Skin of body (tissue), 2 donors: ENCODE data around the gene SLC17A1. TPM values are rescaled to one million over a fixed set of nuclear protein-coding genes. Genes with fewer than 3 reads are reported as not detected.

ENCODE experiments used
- DNase-seq: peaks from one replicate; lab custom pipeline; 2025; lab: John Stamatoyannopoulos, UW
- total RNA-seq: library from RNA; depleted of rRNA; stranded (reverse); fragments of >200 nt; gene quantifications from one replicate; pipeline ENCODE4 v1.2.3, GENCODE V29; 2014

The SLC17A1 gene
- total RNA-seq = not detected

- no peak for DNase-seq
Measured at GRCh38 chr6:25831532-25832306, at the start of gene SLC17A1. Gene SLC17A1 (minus strand): TSS chr6:25832052. CDS start chr6:25830557, 1,495 bp downstream.

- DNase-seq = no peak
Measured at GRCh38 chr6:25880601-25881000, 48.7 kb upstream of the SLC17A1 start.

DNA sequence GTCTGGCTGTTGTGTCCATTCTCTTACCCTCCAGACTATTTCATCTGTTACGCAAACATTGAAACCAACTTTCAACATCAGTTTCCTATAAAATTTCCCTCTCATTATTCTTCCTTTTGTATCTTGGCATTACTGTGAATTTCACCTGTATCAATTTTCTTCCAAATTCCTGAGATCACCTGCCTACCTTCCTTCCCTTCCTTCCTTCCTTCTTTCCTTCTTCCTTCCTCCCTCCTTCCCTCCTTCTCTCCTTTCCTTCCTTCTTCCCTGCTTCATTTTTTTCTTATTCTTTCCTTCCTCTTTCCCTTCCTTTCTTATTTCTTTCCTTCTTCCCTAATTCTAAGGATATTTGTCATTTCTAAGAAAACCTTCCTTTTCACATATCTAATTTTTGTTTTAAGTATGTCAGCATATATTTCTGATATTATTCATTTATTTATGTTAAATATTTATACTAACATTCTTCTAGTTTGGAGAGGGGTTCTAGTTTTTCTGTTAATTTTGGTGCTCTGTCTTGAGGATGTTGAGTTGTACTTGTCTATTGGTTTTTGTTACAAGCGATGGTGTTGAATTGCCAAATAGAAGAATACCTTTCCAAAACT, 47.0 kb upstream of the SLC17A1 start:
- DNase-seq = no peak

GRCh38 chr6:25875926-25876602, 44.2 kb upstream of the SLC17A1 start:
- DNase-seq = no peak

GRCh38 chr6:25875563-25875905, 43.7 kb upstream of the SLC17A1 start:
- DNase-seq = no peak

- DNase-seq = no peak
Measured at GRCh38 chr6:25874822-25875562, 43.1 kb upstream of the SLC17A1 start.

DNA sequence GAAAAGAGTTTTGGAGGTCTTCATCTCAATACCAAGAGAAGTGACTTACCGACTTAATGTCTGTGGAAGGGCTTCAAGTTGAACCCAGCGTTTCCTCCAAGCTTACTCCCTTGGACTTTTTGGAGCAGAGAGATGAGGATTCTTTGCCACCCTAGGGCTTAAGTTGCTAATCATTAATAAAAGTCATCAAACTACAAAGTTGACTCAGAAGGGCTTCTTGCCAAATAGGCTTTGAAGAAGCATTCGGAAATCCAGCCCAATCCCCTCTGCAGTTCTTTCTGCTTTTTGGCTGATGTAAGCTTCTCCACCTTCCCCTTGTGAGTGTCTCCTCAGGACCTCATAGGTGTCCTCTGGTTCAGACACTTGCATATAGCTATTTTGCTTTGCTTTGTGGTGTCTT, 42.3 kb upstream of the SLC17A1 start, which contains the start of gene SLC17A3:
Gene SLC17A3 (minus strand): TSS at position 126 of the 400 bp plus-strand sequence. CDS start 5,856 bp downstream, outside the sequence.
- DNase-seq = no peak

- DNase-seq = no peak
Measured at GRCh38 chr6:25872814-25873213, 41.0 kb upstream of the SLC17A1 start.

- no peak for DNase-seq
Measured at GRCh38 chr6:25869840-25870239, 38.0 kb upstream of the SLC17A1 start.

DNA sequence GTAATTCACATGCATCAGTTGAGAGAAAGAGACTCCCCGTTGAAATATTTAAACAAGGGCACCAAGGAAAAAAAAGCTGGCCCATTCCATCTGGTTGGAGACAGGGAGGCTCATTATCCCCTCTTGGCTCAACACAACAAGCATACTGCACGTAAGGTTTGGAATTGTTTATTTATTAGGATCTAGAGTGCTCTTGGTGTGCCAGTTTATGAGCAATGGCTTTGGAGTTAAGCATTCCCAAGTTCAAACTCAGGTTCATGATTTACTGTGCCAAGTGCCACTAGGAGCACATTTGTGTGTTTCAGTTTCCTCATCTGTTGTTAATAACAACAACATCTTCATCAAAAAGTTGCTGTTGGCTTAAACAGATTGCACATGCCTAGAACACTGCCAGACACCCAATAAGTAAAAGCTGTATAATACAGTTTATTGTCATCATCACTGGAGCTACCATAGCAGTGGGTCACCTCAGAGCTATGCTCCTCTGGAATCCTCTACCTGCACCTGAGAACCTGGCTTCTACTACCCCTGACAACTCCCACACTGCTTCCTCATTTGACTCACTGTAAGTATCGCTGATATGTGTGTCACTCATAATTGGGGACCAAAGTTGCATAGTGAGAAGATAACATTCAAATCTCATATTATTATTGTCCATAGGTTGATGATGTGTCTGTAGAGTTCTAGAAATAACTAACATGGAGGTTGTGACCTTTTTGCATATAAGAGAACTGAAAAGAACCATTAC, 36.8 kb upstream of the SLC17A1 start:
- no peak for DNase-seq

- DNase-seq = no peak
Measured at GRCh38 chr6:25866011-25866410, 34.2 kb upstream of the SLC17A1 start.

DNA sequence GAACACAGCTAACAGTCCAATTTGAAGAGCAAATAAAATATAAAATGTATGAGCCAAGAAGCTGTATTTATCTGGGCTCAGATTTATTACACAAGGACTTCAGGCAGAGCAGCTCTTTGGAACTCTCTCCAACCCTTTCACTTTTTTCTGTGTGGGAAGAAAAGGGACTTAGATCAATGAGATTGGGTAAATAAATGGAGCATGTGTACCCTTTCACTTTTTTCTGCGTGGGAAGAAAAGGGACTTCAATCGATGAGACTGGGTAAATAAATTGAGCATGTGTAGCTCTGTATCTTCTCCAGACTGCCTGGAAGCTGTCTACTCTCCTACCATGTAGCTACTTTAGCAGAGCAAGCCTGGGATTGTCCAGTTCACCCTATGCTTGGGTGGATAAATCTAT, 31.5 kb upstream of the SLC17A1 start:
- DNase-seq = no peak

DNA sequence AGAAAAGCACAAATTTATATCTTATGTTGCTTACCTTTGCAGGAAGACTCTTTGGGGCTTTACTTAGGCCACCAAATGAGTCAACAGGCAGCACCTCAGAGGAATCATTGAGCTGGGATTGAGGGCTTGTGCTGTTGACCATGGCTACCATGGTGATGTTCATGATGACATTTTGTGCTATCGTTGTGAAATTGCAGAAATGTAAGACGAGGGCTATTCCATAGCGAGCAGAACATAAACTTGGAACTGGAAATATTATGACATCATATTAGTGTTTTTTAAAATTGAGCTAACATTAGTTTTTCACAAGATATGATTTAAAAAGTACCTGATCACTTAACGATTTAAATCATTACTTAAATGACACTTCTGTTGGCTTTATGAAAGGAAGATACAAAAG, 30.3 kb upstream of the SLC17A1 start:
- DNase-seq = no peak

GRCh38 chr6:25852756-25853155, 20.9 kb upstream of the SLC17A1 start:
- DNase-seq = no peak

DNA sequence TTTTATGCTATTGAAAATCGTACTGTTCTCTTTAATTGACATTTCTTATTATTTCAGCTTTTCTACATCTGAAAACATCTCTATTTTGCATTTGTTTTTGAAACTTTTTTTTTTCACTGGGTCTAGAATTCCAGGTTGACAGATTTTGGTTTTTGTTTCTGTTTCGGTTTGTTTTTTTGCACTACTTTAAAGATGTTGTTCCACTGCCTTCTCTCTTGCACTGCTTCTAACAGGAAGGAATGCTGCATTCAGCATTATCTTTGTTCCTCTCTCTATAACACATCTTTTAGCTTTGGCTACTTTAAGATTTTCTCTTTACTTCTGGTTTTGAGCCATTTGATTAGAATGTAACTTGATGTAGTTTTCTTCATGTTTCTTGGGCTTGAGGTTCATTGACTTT, 20.1 kb upstream of the SLC17A1 start:
- no peak for DNase-seq

GRCh38 chr6:25844518-25844917, 12.7 kb upstream of the SLC17A1 start:
- DNase-seq = no peak

DNA sequence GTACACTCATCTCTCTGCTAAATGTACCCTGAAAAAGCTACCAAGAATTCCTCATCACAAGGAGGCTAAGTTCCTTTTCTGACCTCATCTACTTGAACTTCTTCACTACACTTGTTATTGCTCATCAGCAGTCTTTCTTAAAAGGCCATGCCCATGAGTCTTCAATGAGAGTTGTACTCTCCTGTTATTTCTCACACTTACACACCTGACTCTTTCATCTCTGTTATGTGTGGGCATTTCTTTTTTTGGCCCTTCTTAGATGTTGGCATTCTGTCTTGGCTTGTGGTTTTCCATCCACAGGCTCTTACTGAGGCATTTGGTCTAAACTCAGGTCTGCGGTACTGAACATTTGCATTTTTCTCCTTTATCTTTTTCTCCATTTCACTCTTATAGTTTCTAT, 10.7 kb upstream of the SLC17A1 start:
- DNase-seq = no peak

DNA sequence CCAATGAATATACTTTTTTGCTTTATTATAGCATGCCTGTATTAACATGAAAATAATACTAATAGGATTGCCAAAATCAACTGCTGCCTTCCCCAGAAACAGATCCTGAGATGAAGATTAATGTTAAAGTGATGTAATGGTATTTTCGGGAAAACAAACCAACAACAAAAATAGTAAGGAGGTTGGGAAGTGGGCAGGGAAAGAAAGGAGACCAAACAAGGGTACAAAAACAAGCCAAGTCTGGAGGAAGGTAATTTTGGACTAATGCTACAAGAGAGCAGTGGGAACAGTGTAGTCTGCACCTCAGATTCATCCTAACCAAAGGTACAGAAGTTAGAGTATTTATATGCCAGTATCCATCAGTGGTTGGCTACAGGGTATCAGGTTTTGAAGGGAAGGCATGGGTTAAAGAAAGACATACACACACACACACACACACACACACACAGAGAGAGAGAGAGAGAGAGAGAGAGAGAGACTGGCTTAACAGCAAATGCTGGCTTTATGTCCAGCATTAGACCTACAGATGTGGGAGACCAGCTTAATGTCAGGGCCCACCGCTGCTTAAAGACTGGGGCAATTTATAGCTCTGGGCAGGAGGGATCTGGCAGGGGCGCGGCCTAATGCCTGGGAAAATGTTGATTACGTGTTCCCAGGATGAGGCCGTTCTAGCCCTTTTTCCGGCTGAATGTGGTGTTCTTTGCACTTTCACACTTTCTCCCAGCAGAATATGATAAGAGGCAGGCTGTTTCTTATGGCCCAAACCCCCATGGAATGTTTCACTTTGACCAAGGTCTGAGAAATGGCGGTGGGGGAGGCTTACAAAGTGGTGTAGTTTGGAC, 3.8 kb upstream of the SLC17A1 start:
- no peak for DNase-seq

DNA sequence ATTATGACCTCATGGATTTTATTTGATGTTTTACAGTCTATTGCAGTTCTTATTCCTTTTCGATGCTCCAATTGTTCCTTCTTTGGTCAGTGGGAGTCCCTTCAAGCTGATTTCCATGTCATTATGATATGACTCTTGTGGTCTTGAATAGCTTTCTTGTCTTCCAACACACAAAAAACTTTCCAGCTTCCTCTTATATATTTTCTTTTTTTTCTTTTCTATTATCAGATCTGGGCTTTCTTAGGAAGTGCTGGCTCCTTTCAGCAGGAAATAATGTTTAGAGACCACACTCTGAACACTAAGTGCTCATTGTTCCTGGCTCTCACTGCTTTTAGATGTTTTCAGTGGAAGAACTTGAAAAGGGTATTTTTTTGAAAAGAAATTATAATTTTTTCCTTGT, 3.1 kb upstream of the SLC17A1 start:
- DNase-seq = no peak

- no peak for DNase-seq
Measured at GRCh38 chr6:25833136-25833535, 1.3 kb upstream of the SLC17A1 start.
